Stimulated activated CD8-positive, alpha-beta memory T cell treated with anti-CD3 and anti-CD28 coated beads, Interleukin-2, amount 100 ng/mL, for 48 hours (primary cell): Measurements from ENCODE around the gene CDH22.

Source experiments
- DNase-seq, 2 donors: peaks; one replicate each; pipeline ENCODE4 v3.0.0-alpha.2; 2020; ENCODE audit warnings: low read depth in 2 of 2

Gene CDH22

GRCh38 chr20:46268131-46268614 lies 40.1 kb downstream of the CDH22 start:
- DNase-seq: no peak

- no peak for DNase-seq
Measured at GRCh38 chr20:46267108-46268105, 40.9 kb downstream of the CDH22 start.

GRCh38 chr20:46265539-46265938 lies 42.8 kb downstream of the CDH22 start:
- no peak for DNase-seq

GRCh38 chr20:46264391-46265266 lies 43.7 kb downstream of the CDH22 start:
- no peak for DNase-seq

GRCh38 chr20:46261456-46262253 lies 46.6 kb downstream of the CDH22 start:
- DNase-seq: no peak

- DNase-seq: no peak
Measured at GRCh38 chr20:46260936-46261454, 47.3 kb downstream of the CDH22 start.

- no peak for DNase-seq
Measured at GRCh38 chr20:46260480-46260879, 47.8 kb downstream of the CDH22 start.

- no peak for DNase-seq
Measured at GRCh38 chr20:46259260-46259859, 48.9 kb downstream of the CDH22 start.

- no peak for DNase-seq
Measured at GRCh38 chr20:46257887-46258286, 50.4 kb downstream of the CDH22 start.

GRCh38 chr20:46256293-46256692 lies 52.0 kb downstream of the CDH22 start:
- DNase-seq: no peak

- DNase-seq: no peak
Measured at GRCh38 chr20:46255440-46256104, 52.7 kb downstream of the CDH22 start.

- no peak for DNase-seq
Measured at GRCh38 chr20:46253391-46253790, 54.9 kb downstream of the CDH22 start.

GRCh38 chr20:46252352-46253091 lies 55.8 kb downstream of the CDH22 start:
- DNase-seq: no peak

GRCh38 chr20:46251211-46251673 lies 57.1 kb downstream of the CDH22 start:
- DNase-seq: no peak

GRCh38 chr20:46250772-46251171 lies 57.5 kb downstream of the CDH22 start:
- DNase-seq: no peak

GRCh38 chr20:46249671-46250070 lies 58.6 kb downstream of the CDH22 start:
- DNase-seq: no peak

- no peak for DNase-seq
Measured at GRCh38 chr20:46246559-46246958, 61.7 kb downstream of the CDH22 start.

- no peak for DNase-seq
Measured at GRCh38 chr20:46243707-46244628, 64.3 kb downstream of the CDH22 start.
